MCF 10A (cell line): ENCODE measurements around the gene CRYL1. TPM values are rescaled to one million over a fixed set of nuclear protein-coding genes. Genes with fewer than 3 reads are reported as not detected.

Source experiments
- BruUV-seq: library from RNA; stranded (reverse); fragments of 400-500 nt; replicated peaks from 2 replicates; lab custom pipeline; 2021; lab: Mats Ljungman, UMichigan
- CTCF ChIA-PET: fragments of 300-600 bp; sonication (Branson Sonifier 250); formaldehyde crosslinking; extraction: SDS; loops from one replicate; lab custom pipeline; 2021; ENCODE audit warnings: antibody characterized with exemption, inconsistent platforms; lab: Yijun Ruan, JAX
- POLR2A ChIA-PET: fragments of 300-600, 350-650 bp; sonication (Branson Sonifier 250); formaldehyde crosslinking; extraction: SDS; loops from one replicate; lab custom pipeline; 2020; ENCODE audit warnings: antibody characterized with exemption, inconsistent platforms; lab: Yijun Ruan, JAX
- DNase-seq: peaks from one replicate; pipeline ENCODE4 v3.0.0-alpha.2; 2018; ENCODE audit not compliant: unreplicated experiment
- H3K27ac Mint-ChIP-seq: one replicate; pipeline ENCODE4 v1.8.0; 2022; ENCODE audit warnings: mild to moderate bottlenecking, low read depth, mixed read lengths; ENCODE audit not compliant: unreplicated experiment
- H3K27me3 Mint-ChIP-seq: one replicate; pipeline ENCODE4 v1.8.0; 2022; ENCODE audit warnings: mixed read lengths; ENCODE audit not compliant: insufficient read depth, unreplicated experiment
- H3K36me3 Mint-ChIP-seq: one replicate; pipeline ENCODE4 v1.8.0; 2022; ENCODE audit warnings: mild to moderate bottlenecking, moderate library complexity, mixed read lengths; ENCODE audit not compliant: insufficient read depth, unreplicated experiment
- H3K4me1 Mint-ChIP-seq: one replicate; pipeline ENCODE4 v1.8.0; 2022; ENCODE audit warnings: mixed read lengths; ENCODE audit not compliant: insufficient read depth, unreplicated experiment
- H3K4me3 Mint-ChIP-seq: one replicate; pipeline ENCODE4 v1.8.0; 2022; ENCODE audit warnings: mild to moderate bottlenecking, moderate library complexity, mixed read lengths; ENCODE audit not compliant: unreplicated experiment
- H3K9me3 Mint-ChIP-seq: one replicate; pipeline ENCODE4 v1.8.0; 2022; ENCODE audit warnings: mixed read lengths; ENCODE audit not compliant: unreplicated experiment
- CTCF ChIP-seq: fragments of 200-600 bp; IDR thresholded peaks from one replicate; pipeline ENCODE4 v1.8.0; 2022; ENCODE audit warnings: antibody characterized with exemption, mild to moderate bottlenecking; ENCODE audit not compliant: unreplicated experiment
- intact Hi-C: fragments of 100-400 bp; cut with micrococcal nuclease; formaldehyde crosslinking; loops from 2 replicates; pipeline ENCODE4 v1.14.1; 2022
- total RNA-seq: library from RNA; stranded (reverse); gene quantifications from 2 replicates; pipeline ENCODE4 v1.2.3, GENCODE V29; 2022

CRYL1 gene
- total RNA-seq, 1 experiment from 2014 or later: 15.1 TPM

GRCh38 chr13:20399515-20399914 lies 126.1 kb downstream of the CRYL1 start:
- no peak for DNase-seq
- H3K36me3 Mint-ChIP-seq: no peaks in the 10 kb centered on the region
- H3K27ac Mint-ChIP-seq: no peak overlapping the region
- peaks cover 8% of the 10 kb centered on the region for H3K9me3 Mint-ChIP-seq
- H3K4me1 Mint-ChIP-seq: peaks cover 7% of the 10 kb centered on the region
- no peak overlapping the region for H3K4me3 Mint-ChIP-seq
- ChIA-PET CTCF (interaction anchor here (0.7 kb wide), 1 partner anchor 11 kb away, joined by 3 read pairs; no protein-coding TSS in a partner anchor), POLR2A (no interaction called here)
- no peaks in the 10 kb centered on the region for H3K27me3 Mint-ChIP-seq
- no TSS peak for BruUV-seq
- no peak for TF ChIP-seq CTCF
- intact Hi-C loops: no loop called here

GRCh38 chr13:20398459-20398858 lies 127.2 kb downstream of the CRYL1 start:
- no TSS peak for BruUV-seq
- H3K4me3 Mint-ChIP-seq: no peak overlapping the region
- intact Hi-C loops: no loop called here
- no peaks in the 10 kb centered on the region for H3K36me3 Mint-ChIP-seq
- CTCF ChIA-PET: no interaction called here
- POLR2A ChIA-PET: no interaction called here
- H3K27ac Mint-ChIP-seq: no peak overlapping the region
- no peak for DNase-seq
- peaks cover 8% of the 10 kb centered on the region for H3K9me3 Mint-ChIP-seq
- H3K27me3 Mint-ChIP-seq: no peaks in the 10 kb centered on the region
- TF ChIP-seq CTCF: no peak
- H3K4me1 Mint-ChIP-seq: peaks cover 7% of the 10 kb centered on the region

DNA sequence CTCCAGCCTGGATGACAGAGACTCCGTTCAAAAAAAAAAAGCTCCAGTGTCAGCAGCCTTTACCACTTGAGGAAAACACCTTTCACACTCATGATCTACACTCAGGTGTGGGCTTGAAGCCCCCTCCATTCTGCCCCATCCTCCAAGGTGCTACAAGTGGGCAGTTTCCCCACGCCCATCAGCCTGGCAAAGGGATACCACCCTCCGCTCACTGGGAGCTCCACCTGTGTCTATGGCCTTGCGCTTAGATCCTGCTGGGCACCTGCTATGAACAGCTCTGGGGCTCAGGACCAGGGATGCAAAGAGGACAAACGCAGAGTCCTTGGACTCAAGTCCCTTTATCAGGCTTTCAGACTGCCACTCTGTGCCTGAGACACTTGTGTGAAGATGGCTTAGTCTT lies 127.8 kb downstream of the CRYL1 start:
- POLR2A ChIA-PET: interaction anchor here (1.1 kb wide), 1 partner anchor 19 kb away, joined by 3 read pairs; no protein-coding TSS in a partner anchor
- H3K36me3 Mint-ChIP-seq: no peaks in the 10 kb centered on the region
- intact Hi-C loops: no loop called here
- no peak for DNase-seq
- no peak for TF ChIP-seq CTCF
- peaks cover 7% of the 10 kb centered on the region for H3K4me1 Mint-ChIP-seq
- H3K27ac Mint-ChIP-seq: no peak overlapping the region
- H3K27me3 Mint-ChIP-seq: no peaks in the 10 kb centered on the region
- CTCF ChIA-PET: interaction anchor here (0.6 kb wide), 1 partner anchor 428 kb away, joined by 4 read pairs; no protein-coding TSS in a partner anchor
- H3K9me3 Mint-ChIP-seq: peaks cover 8% of the 10 kb centered on the region
- H3K4me3 Mint-ChIP-seq: no peak overlapping the region
- BruUV-seq: no TSS peak

DNA sequence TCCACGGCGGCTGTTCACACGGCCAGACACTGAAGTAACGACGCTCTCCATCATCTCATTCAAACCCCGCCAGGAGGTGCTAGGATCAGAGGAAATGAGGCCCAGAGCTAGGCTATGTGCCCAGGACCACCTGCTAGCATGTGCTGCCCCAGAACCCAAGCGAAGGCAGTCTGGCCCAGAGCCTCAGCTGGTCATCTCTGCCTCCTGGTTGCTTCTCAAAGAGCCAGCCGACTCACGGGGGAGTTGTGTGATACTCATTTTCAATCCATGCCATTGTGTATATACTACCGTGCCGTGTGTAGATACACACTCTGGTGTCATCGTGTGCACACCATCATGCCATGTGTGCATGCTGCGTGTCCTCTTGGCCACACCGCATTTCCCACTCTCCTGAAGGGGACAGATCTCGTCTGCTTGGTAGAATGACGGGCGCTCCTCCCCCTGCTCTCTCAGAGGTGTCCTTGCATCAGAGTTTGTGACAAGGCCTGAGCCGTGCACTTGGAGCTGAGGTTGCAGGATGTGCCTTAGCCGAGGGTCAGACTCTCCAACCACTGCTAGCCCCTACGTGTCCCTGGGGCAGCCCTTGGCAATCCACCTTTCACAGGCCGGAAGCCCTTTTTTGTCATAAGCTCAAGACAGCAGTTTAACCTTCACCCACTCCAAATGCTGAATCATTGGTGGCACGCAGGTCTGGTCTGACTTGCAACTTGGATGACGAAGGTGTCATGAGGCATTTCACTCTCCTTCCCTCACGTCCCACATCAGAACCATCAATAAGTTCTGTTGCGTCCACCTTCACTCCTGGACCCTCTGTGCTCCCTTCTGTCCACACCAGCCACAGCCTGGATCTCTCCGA lies 130.4 kb downstream of the CRYL1 start:
- no TSS peak for BruUV-seq

More for the DNA sequence above, 130.4 kb downstream of the CRYL1 start:
- POLR2A ChIA-PET: no interaction called here
- CTCF ChIA-PET: no interaction called here
- Mint-ChIP-seq H3K36me3 (no peaks in the 10 kb centered on the region), H3K27ac (no peak overlapping the region), H3K9me3 (peaks cover 8% of the 10 kb centered on the region), H3K4me3 (no peak overlapping the region), H3K4me1 (no peaks in the 10 kb centered on the region), H3K27me3 (no peaks in the 10 kb centered on the region)
- DNase-seq: no peak
- no peak for TF ChIP-seq CTCF
- intact Hi-C loops: no loop called here
